Osteocyte (in vitro differentiated cells): Measurements from ENCODE around the gene MKNK1. TPM values are rescaled to one million over a fixed set of nuclear protein-coding genes. Genes with fewer than 3 reads are reported as not detected.

ENCODE experiments used
- DNase-seq: peaks from one replicate; pipeline ENCODE4 v3.0.0; 2021; ENCODE audit warnings: mixed read lengths; ENCODE audit not compliant: unreplicated experiment; ENCODE audit errors: extremely low spot score
- H3K27ac Mint-ChIP-seq: one replicate; pipeline ENCODE4 v1.8.0; 2021; ENCODE audit warnings: mild to moderate bottlenecking, mixed read lengths; ENCODE audit not compliant: unreplicated experiment
- H3K27me3 Mint-ChIP-seq: one replicate; pipeline ENCODE4 v1.8.0; 2021; ENCODE audit warnings: mixed read lengths; ENCODE audit not compliant: unreplicated experiment
- H3K36me3 Mint-ChIP-seq: one replicate; pipeline ENCODE4 v1.8.0; 2021; ENCODE audit warnings: mixed read lengths; ENCODE audit not compliant: unreplicated experiment
- H3K4me1 Mint-ChIP-seq: one replicate; pipeline ENCODE4 v1.8.0; 2021; ENCODE audit warnings: mixed read lengths; ENCODE audit not compliant: unreplicated experiment
- H3K4me3 Mint-ChIP-seq: one replicate; pipeline ENCODE4 v1.8.0; 2021; ENCODE audit warnings: mild to moderate bottlenecking, moderate library complexity, mixed read lengths; ENCODE audit not compliant: unreplicated experiment
- H3K9me3 Mint-ChIP-seq: one replicate; pipeline ENCODE4 v1.8.0; 2021; ENCODE audit warnings: mixed read lengths; ENCODE audit not compliant: unreplicated experiment
- total RNA-seq: library from RNA; stranded (reverse); gene quantifications from 2 replicates; pipeline ENCODE4 v1.2.1, GENCODE V29; 2021
- TF ChIP-seq, protein P1 (sequence below): fragments of 200-600 bp; sonication (generic); IDR thresholded peaks from 2 replicates; pipeline ENCODE4 v1.5.0; 2021; ENCODE audit warnings: antibody characterized with exemption, mild to moderate bottlenecking, moderate library complexity

MKNK1 gene
- total RNA-seq, 1 donor from 2014 or later = 32.5 TPM

DNA sequence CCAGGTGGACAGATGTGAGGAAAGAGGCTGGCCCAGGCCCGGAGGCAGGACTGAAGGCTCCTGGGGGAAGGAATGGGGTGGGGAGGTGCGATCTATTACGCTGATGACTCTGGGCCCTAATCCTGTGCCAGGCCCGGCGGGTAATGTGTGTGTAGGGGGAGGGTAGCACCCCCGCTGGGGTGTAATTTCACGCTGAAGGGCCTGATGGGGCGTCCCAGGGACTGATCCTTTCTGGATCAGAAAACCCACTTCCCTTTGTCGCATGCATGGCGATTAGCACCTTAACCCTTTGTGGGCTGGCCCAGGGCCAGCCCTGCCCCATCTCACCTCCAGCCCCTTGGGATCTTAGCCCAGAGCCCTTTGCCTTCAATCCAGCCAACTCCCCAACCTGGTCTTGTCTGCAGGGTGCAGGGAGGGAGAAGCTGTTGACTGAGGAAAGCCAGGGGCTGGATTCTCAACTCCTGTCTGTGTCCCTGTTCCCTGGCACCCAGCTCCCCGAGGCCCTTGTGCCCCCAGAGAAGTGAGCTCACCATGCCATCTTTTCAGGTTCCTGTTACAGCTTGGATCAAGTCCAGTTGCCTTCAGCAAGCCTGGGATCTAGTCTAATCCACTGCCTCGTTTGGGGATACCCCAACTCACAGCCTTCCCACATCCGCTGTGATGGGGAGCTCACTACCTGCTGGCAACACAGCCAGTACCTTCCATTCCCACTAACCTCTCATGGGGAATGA is 78.7 kb downstream of the MKNK1 start:
- H3K4me3 Mint-ChIP-seq = no peak overlapping the region
- no peaks in the 10 kb centered on the region for H3K36me3 Mint-ChIP-seq
- TF ChIP-seq, protein P1, sequence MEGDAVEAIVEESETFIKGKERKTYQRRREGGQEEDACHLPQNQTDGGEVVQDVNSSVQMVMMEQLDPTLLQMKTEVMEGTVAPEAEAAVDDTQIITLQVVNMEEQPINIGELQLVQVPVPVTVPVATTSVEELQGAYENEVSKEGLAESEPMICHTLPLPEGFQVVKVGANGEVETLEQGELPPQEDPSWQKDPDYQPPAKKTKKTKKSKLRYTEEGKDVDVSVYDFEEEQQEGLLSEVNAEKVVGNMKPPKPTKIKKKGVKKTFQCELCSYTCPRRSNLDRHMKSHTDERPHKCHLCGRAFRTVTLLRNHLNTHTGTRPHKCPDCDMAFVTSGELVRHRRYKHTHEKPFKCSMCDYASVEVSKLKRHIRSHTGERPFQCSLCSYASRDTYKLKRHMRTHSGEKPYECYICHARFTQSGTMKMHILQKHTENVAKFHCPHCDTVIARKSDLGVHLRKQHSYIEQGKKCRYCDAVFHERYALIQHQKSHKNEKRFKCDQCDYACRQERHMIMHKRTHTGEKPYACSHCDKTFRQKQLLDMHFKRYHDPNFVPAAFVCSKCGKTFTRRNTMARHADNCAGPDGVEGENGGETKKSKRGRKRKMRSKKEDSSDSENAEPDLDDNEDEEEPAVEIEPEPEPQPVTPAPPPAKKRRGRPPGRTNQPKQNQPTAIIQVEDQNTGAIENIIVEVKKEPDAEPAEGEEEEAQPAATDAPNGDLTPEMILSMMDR = no peak
- peaks cover 43% of the 10 kb centered on the region for H3K27me3 Mint-ChIP-seq
- no peaks in the 10 kb centered on the region for H3K9me3 Mint-ChIP-seq
- H3K27ac Mint-ChIP-seq = no peak overlapping the region
- peaks cover 18% of the 10 kb centered on the region for H3K4me1 Mint-ChIP-seq
- DNase-seq = no peak

DNA sequence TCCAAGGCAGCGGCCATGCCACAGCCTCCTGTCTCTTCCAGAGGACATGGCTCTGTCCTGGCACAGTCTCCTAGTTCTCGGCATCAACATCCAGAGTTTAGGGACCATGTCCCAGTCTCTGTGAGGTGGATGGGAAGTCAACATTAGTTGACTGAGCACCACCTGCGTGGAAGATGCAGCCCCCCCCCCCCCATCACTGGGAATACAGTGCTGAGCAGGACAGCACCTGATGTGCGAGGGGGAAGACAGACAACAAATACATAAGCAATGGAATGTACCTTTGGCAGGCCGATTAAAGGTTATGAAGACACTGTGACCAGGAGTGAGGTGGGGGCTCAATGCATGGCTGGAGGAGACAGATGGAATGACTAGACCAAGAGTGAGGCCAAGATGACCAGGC is 79.2 kb downstream of the MKNK1 start:
- Mint-ChIP-seq H3K36me3 (no peaks in the 10 kb centered on the region), H3K4me1 (peaks cover 23% of the 10 kb centered on the region), H3K27ac (no peak overlapping the region), H3K27me3 (peaks cover 42% of the 10 kb centered on the region), H3K9me3 (no peaks in the 10 kb centered on the region), H3K4me3 (no peak overlapping the region)
- no peak for DNase-seq
- TF ChIP-seq, protein P1 = no peak

DNA sequence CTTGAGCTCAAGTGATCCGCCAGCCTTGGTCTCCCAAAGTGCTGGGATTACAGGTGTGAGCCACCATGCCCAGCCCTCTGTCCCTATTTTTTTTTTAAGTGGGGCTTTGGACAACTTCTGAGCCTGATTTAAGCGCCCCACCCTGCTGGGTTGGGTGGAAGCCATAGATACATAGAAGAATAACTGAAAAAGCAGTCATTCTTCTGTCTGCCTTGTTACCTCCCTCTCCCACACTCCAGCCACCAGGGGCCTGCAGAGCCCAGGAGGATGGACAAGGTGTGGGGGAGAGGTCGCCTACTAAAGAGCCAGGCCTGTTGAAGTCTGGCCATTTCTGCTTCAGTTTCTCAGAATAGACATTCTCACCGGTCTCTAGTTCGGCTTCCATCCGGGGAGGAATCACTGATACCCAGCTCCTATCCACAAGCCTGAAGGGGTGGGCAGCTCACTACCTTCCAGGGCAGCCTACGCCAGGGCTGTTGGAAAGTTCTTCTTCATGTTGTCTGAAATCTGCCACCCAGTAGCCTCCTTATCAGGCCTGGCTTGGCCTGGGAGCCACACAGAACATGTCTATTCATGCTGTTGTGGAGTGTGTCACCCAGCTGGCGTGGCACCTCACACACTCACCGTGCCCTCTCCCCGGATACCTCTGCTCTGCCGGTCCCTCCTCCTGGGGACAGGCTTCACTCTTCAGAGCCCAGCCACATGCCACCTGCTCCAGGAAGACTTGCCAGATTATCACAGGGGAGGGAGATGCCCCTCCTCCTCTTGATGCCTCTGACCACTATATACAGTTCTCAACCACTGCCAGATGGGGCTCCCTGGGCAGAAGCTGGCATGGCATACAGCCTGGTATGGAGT is 80.3 kb downstream of the MKNK1 start:
- TF ChIP-seq, protein P1 = no peak
- peaks cover 25% of the 10 kb centered on the region for H3K4me1 Mint-ChIP-seq

DNA sequence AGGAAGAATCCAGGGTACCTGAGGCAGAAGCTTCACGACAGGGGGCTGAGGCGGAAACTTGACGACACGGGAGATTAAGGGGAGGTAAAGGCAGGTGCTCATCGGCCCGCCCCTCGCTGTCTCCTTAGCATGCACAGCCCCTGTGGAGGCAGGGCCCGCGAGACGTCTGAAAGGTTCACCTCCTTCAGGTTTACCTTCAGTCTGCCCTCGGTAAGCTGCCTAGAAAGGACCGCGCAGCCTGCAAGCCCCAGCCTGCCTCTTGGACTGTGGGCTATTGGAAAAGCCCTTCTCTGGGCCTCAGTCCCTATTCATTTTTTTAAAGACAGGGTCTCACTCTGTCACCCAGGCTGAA is 81.1 kb downstream of the MKNK1 start:
- TF ChIP-seq, protein P1 = no peak
- Mint-ChIP-seq H3K27ac (no peak overlapping the region), H3K9me3 (no peaks in the 10 kb centered on the region), H3K36me3 (no peaks in the 10 kb centered on the region), H3K4me1 (peaks cover 25% of the 10 kb centered on the region), H3K27me3 (peaks cover 26% of the 10 kb centered on the region), H3K4me3 (no peak overlapping the region)
- no peak for DNase-seq

More for the DNA sequence above, 80.3 kb downstream of the MKNK1 start:
- no peaks in the 10 kb centered on the region for H3K36me3 Mint-ChIP-seq
- no peak overlapping the region for H3K27ac Mint-ChIP-seq
- peaks cover 31% of the 10 kb centered on the region for H3K27me3 Mint-ChIP-seq
- DNase-seq = no peak
- no peak overlapping the region for H3K4me3 Mint-ChIP-seq
- H3K9me3 Mint-ChIP-seq = no peaks in the 10 kb centered on the region
